HCT116 (cell line): ENCODE data around the gene MAMSTR. TPM values are rescaled to one million over a fixed set of nuclear protein-coding genes. Genes with fewer than 3 reads are reported as not detected.

Experiments
- ATAC-seq: fragments of 200-7000 bp; cut with Tn5 transposase; 2 replicates; pipeline ENCODE4 v1.9.1; 2020; ENCODE audit warnings: mild to moderate bottlenecking, moderate library complexity
- BruUV-seq: library from RNA; stranded (reverse); fragments of 400-500 nt; replicated peaks from 2 replicates; lab custom pipeline; 2021; lab: Mats Ljungman, UMichigan
- CTCF ChIA-PET: fragments of 300-600 bp; sonication (Branson Sonifier 250); formaldehyde crosslinking; loops from one replicate; lab custom pipeline; 2021; ENCODE audit warnings: antibody characterized with exemption; lab: Charles Lee
- POLR2A ChIA-PET: fragments of 300-600, 350-600 bp; sonication (Branson Sonifier 250); formaldehyde crosslinking; loops from one replicate; lab custom pipeline; 2021; ENCODE audit warnings: antibody characterized with exemption; lab: Charles Lee
- RAD21 ChIA-PET, 2 experiments: fragments of 300-600 bp; sonication (Branson Sonifier 250); formaldehyde crosslinking; loops; one replicate each; lab custom pipeline; 2023; ENCODE audit warnings: low total read pairs in 2 of 2; ENCODE audit not compliant: uncharacterized antibody in 2 of 2, unreplicated experiment in 2 of 2, low non-redundant PET in 1 of 2; lab: Charles Lee
- DNase-seq: peaks from one replicate; pipeline ENCODE4 v3.0.0-alpha.2; 2010; ENCODE audit warnings: low read depth, low spot score
- H2AFZ ChIP-seq: fragments of 200-600 bp; shearing (Covaris generic), sonication (generic); 2 replicates; pipeline ENCODE4 v1.6.1; 2017; ENCODE audit warnings: low read depth, mixed run types, mixed read lengths, antibody characterized with exemption, low read length; ENCODE audit not compliant: poor library complexity, severe bottlenecking
- H3K27ac ChIP-seq: 2 replicates; pipeline ENCODE4 v1.5.1; 2012; ENCODE audit warnings: low read depth, low read length
- H3K27me3 ChIP-seq: fragments of 200-600 bp; sonication (generic); 2 replicates; pipeline ENCODE4 v1.6.1; 2016; ENCODE audit warnings: mixed run types, low read length, mixed read lengths; ENCODE audit not compliant: insufficient read depth
- H3K36me3 ChIP-seq, 2 experiments: fragments of 200-500 bp in 1 of 2; fragments of 200-600 bp in 1 of 2; sonication (Bioruptor generic) in 1 of 2; sonication (generic) in 1 of 2; 2 replicates each; pipeline versions ENCODE4 v1.5.1 to v1.6.1; 2014 to 2016; ENCODE audit warnings: low read length in 2 of 2, inconsistent platforms in 1 of 2, mixed read lengths in 1 of 2, mixed run types in 1 of 2; ENCODE audit not compliant: insufficient read depth in 2 of 2, control insufficient read depth in 1 of 2
- H3K4me1 ChIP-seq, 2 experiments: fragments of 200-600 bp in 1 of 2; sonication (generic) in 1 of 2; 2 replicates each; pipeline versions ENCODE4 v1.5.1 to v1.6.1; 2012 to 2017; ENCODE audit warnings: low read length in 2 of 2, inconsistent platforms in 1 of 2, mild to moderate bottlenecking in 1 of 2, mixed read lengths in 1 of 2, mixed run types in 1 of 2, moderate library complexity in 1 of 2; ENCODE audit not compliant: insufficient read depth in 2 of 2, control insufficient read depth in 1 of 2
- H3K4me2 ChIP-seq: fragments of 200-600 bp; sonication (generic); 2 replicates; pipeline ENCODE4 v1.6.1; 2017; ENCODE audit warnings: mixed run types, low read length, mixed read lengths
- H3K4me3 ChIP-seq, 2 experiments: fragments of 200-600 bp in 1 of 2; sonication (generic) in 1 of 2; replicated peaks in 1 of 2; 2 replicates each; pipeline ENCODE4 v1.5.1; 2011 to 2016; ENCODE audit warnings: low read length in 2 of 2, control low read depth in 1 of 2, low read depth in 1 of 2, mild to moderate bottlenecking in 1 of 2, mixed read lengths in 1 of 2, mixed run types in 1 of 2
- H3K79me2 ChIP-seq: fragments of 200-600 bp; sonication (generic); 2 replicates; pipeline ENCODE4 v1.6.1; 2017; ENCODE audit warnings: mild to moderate bottlenecking, mixed run types, low read length, moderate library complexity, mixed read lengths; ENCODE audit not compliant: insufficient read depth
- H3K9ac ChIP-seq: fragments of 200-600 bp; sonication (generic); 2 replicates; pipeline ENCODE4 v1.6.1; 2016; ENCODE audit warnings: low read length, mixed read lengths
- H3K9me2 ChIP-seq: fragments of 200-600 bp; sonication (generic), shearing (Covaris generic); 2 replicates; pipeline ENCODE4 v1.6.1; 2017; ENCODE audit warnings: mixed run types, mild to moderate bottlenecking, moderate library complexity; ENCODE audit not compliant: insufficient read depth
- H3K9me3 ChIP-seq, 2 experiments: fragments of 200-500 bp in 1 of 2; fragments of 200-600 bp in 1 of 2; sonication (Bioruptor generic) in 1 of 2; sonication (generic) in 1 of 2; 2 replicates each; pipeline ENCODE4 v1.6.1; 2014 to 2017; ENCODE audit warnings: low read length in 2 of 2, mixed read lengths in 2 of 2, inconsistent platforms in 1 of 2, low read depth in 1 of 2, mild to moderate bottlenecking in 1 of 2, mixed run types in 1 of 2, moderate library complexity in 1 of 2; ENCODE audit not compliant: control insufficient read depth in 1 of 2, insufficient read depth in 1 of 2
- H4K20me1 ChIP-seq: fragments of 200-600 bp; sonication (generic), shearing (Covaris generic); 2 replicates; pipeline ENCODE4 v1.6.1; 2017; ENCODE audit warnings: mixed run types, mild to moderate bottlenecking, moderate library complexity; ENCODE audit not compliant: insufficient read depth
- CEBPB ChIP-seq: IDR thresholded peaks from 2 replicates; pipeline ENCODE4 v1.6.1; 2012; ENCODE audit warnings: low read depth
- EZH2phosphoT487 ChIP-seq: fragments of 200-600 bp; IDR thresholded peaks from 2 replicates; pipeline ENCODE4 v1.6.1; 2018; ENCODE audit warnings: antibody characterized with exemption, borderline replicate concordance
- MAX ChIP-seq: IDR thresholded peaks from 2 replicates; pipeline ENCODE4 v1.6.1; 2012
- POLR2A ChIP-seq: IDR thresholded peaks from 2 replicates; pipeline ENCODE4 v1.7.0; 2011; ENCODE audit warnings: borderline replicate concordance; ENCODE audit not compliant: insufficient read depth, insufficient read length; ENCODE audit errors: extremely low read depth
- POLR2AphosphoS5 ChIP-seq: IDR thresholded peaks from 2 replicates; pipeline ENCODE4 v1.6.1; 2011; ENCODE audit warnings: mild to moderate bottlenecking, low read depth, low read length, moderate library complexity
- REST ChIP-seq: IDR thresholded peaks from 2 replicates; pipeline ENCODE4 v1.6.1; 2012; ENCODE audit warnings: low read depth
- YY1 ChIP-seq: IDR thresholded peaks from 2 replicates; pipeline ENCODE4 v1.6.1; 2011; ENCODE audit warnings: low read length, low read depth, moderate library complexity, mild to moderate bottlenecking; ENCODE audit not compliant: insufficient replicate concordance; ENCODE audit errors: extremely low read depth
- ZFX ChIP-seq: fragments of 450-650 bp; IDR thresholded peaks from 2 replicates; pipeline ENCODE4 v1.6.1; 2017
- ZNF274 ChIP-seq: fragments of 200-500 bp; sonication (Bioruptor generic); IDR thresholded peaks from 2 replicates; pipeline ENCODE4 v1.6.1; 2014; ENCODE audit warnings: mild to moderate bottlenecking, low read depth, low read length, inconsistent platforms
- intact Hi-C: fragments of 100-400 bp; cut with micrococcal nuclease; formaldehyde crosslinking; loops from 2 replicates; pipeline ENCODE4 v1.10.0; 2022
- total RNA-seq: library from RNA; stranded (reverse); gene quantifications from one replicate; pipeline ENCODE4 v1.2.1, GENCODE V29; 2021; ENCODE audit not compliant: unreplicated experiment

The MAMSTR gene
- total RNA-seq, 1 experiment from 2014 or later = 1.3 TPM

- CTCF ChIA-PET = no interaction called here
- Histone ChIP-seq H3K9me2 (no peaks in the 10 kb centered on the region), H2AFZ (no peak overlapping the region), H3K4me1 (peaks cover 25 to 27% of the 10 kb centered on the region in 2 experiments), H3K36me3 (no peaks in the 10 kb centered on the region), H3K9ac (no peak overlapping the region), H3K4me2 (no peak overlapping the region), H3K79me2 (peaks cover 7% of the 10 kb centered on the region; the same call in 1 of the 2 replicates), H4K20me1 (no peaks in the 10 kb centered on the region), H3K9me3 (no peaks in the 10 kb centered on the region), H3K27ac (no peak overlapping the region)
- ATAC-seq (no peak), DNase-seq (no peak)
- no TSS peak for BruUV-seq
- TF ChIP-seq POLR2AphosphoS5 = no peak
- no peak for TF ChIP-seq CEBPB
- TF ChIP-seq MAX = no peak
- no peak for TF ChIP-seq POLR2A
- no peak for TF ChIP-seq REST
- no peak for TF ChIP-seq EZH2phosphoT487
- TF ChIP-seq, all 23 proteins: peak for 0
- ChIA-PET POLR2A (no interaction called here), RAD21 (no interaction called here)
- Histone ChIP-seq H3K27me3 (no peaks in the 10 kb centered on the region), H3K4me3 (no peak overlapping the region)
- intact Hi-C loops = no loop called here
These were observed 37.2 kb upstream of the MAMSTR start for GRCh38 chr19:48756686-48757085.

- Histone ChIP-seq H3K27ac (no peak overlapping the region), H3K9ac (no peak overlapping the region), H3K27me3 (no peaks in the 10 kb centered on the region), H3K79me2 (peaks cover 11% of the 10 kb centered on the region), H2AFZ (no peak overlapping the region), H3K4me2 (no peak overlapping the region), H4K20me1 (no peaks in the 10 kb centered on the region), H3K4me3 (no peak overlapping the region), H3K9me2 (no peaks in the 10 kb centered on the region), H3K9me3 (no peaks in the 10 kb centered on the region), H3K36me3 (peaks cover 0 to under 1% of the 10 kb centered on the region in 2 experiments; a peak in 1 of 4 replicates), H3K4me1 (peaks cover 25 to 32% of the 10 kb centered on the region in 2 experiments)
- RAD21 ChIA-PET = no interaction called here
- no TSS peak for BruUV-seq
- POLR2A ChIA-PET = no interaction called here
- intact Hi-C loops = no loop called here
- DNase-seq = no peak
- CTCF ChIA-PET = no interaction called here
- TF ChIP-seq YY1 (no peak), EZH2phosphoT487 (no peak), POLR2AphosphoS5 (no peak), ZNF274 (no peak), ZFX (no peak), CEBPB (no peak)
- no peak for ATAC-seq
These were observed 36.7 kb upstream of the MAMSTR start for GRCh38 chr19:48756212-48756611.
